ENCODE measurements around the gene DNAI2.

DNA sequence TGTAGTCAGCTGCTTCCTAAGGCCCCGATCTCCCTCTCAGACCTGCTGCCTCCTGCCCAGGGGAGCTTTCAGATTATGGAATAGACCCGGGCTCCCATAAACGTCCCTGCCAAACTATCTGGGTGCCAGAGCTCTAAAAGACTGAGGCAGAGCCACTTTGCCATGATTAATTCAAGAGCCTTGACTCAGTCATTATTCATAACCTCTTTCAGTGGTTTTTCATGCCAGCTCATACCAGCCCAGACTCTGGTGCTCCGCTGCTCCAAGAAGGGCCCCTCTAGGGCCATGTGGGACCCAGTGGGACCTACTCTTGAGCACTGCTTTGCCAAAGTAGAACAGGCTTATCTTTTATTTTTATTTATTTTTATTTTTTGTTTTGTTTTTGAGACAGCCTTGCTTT is 23.9 kb downstream of the DNAI2 start:
- TF ChIP-seq, protein P1, sequence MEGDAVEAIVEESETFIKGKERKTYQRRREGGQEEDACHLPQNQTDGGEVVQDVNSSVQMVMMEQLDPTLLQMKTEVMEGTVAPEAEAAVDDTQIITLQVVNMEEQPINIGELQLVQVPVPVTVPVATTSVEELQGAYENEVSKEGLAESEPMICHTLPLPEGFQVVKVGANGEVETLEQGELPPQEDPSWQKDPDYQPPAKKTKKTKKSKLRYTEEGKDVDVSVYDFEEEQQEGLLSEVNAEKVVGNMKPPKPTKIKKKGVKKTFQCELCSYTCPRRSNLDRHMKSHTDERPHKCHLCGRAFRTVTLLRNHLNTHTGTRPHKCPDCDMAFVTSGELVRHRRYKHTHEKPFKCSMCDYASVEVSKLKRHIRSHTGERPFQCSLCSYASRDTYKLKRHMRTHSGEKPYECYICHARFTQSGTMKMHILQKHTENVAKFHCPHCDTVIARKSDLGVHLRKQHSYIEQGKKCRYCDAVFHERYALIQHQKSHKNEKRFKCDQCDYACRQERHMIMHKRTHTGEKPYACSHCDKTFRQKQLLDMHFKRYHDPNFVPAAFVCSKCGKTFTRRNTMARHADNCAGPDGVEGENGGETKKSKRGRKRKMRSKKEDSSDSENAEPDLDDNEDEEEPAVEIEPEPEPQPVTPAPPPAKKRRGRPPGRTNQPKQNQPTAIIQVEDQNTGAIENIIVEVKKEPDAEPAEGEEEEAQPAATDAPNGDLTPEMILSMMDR (IDR thresholded peaks at IDR 0.05): no peak
- TF ChIP-seq POLR2A (IDR thresholded peaks at IDR 0.05): no peak
